Measurements from ENCODE around the gene ROCK2.

DNA sequence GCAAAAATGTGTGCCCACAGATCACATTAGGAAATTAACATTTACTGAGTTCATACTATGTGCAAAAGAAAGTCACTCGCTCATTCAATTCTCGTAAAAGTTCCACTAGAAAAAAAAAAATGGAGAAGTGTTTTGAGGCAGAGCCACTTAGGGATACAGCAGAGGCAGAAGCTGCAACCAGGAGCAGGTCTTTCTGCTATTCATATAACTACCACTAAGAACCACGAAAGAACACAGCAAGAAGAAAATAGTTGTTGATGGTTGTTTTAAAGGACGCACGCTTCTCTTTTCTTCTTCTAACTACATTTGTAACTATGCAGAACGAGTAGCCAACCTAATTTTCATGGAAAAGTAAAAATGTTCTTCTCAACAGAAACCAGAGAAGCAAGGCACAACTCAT, 45.0 kb downstream of the ROCK2 start:
- TF ChIP-seq CTCF (IDR thresholded peaks at IDR 0.05), result no peak
- no peak for TF ChIP-seq POLR2A (IDR thresholded peaks at IDR 0.05)
- no peak for TF ChIP-seq POLR2AphosphoS5 (IDR thresholded peaks at IDR 0.05)
